ENCODE results near the gene MOB1B.

DNA sequence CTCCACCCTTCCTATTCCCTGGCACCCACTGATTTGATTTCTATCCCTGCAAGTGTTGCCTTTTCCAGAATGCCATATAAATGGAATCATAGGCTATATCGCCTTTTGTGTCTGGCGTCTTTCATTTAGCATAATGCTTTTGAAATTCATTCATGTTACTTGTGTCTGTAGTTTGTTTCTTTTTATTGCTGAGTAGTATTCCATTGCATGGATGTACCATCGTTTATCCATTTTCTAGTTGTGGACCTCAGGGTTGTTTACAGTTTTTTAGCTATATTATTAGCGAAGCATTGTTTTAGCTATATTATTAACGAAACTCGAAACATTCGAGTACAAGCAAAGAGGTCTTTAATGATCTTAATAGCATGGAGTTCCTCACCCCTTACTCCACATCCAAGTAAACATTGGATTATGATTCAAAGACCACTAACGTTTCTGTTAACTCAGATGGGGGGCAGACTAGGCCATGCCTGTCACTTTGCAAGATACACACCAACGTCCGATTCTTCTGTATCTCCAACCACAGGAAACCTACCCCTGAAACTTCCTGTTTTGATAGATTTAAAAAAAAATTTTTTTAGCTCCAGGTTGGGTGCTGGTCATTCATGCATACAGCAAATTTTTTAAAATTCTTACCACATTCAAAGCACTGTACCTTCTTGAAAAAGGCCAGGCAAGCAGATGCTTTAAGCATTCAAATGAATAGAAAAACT is 92.4 kb downstream of the MOB1B start:
- no peak for TF ChIP-seq EZH2 (IDR thresholded peaks at IDR 0.05)
- TF ChIP-seq, protein P1, sequence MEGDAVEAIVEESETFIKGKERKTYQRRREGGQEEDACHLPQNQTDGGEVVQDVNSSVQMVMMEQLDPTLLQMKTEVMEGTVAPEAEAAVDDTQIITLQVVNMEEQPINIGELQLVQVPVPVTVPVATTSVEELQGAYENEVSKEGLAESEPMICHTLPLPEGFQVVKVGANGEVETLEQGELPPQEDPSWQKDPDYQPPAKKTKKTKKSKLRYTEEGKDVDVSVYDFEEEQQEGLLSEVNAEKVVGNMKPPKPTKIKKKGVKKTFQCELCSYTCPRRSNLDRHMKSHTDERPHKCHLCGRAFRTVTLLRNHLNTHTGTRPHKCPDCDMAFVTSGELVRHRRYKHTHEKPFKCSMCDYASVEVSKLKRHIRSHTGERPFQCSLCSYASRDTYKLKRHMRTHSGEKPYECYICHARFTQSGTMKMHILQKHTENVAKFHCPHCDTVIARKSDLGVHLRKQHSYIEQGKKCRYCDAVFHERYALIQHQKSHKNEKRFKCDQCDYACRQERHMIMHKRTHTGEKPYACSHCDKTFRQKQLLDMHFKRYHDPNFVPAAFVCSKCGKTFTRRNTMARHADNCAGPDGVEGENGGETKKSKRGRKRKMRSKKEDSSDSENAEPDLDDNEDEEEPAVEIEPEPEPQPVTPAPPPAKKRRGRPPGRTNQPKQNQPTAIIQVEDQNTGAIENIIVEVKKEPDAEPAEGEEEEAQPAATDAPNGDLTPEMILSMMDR (IDR thresholded peaks at IDR 0.05): no peak
- no peak for TF ChIP-seq EZH2phosphoT487 (IDR thresholded peaks at IDR 0.05)
